ENCODE results near the gene KSR2.

DNA sequence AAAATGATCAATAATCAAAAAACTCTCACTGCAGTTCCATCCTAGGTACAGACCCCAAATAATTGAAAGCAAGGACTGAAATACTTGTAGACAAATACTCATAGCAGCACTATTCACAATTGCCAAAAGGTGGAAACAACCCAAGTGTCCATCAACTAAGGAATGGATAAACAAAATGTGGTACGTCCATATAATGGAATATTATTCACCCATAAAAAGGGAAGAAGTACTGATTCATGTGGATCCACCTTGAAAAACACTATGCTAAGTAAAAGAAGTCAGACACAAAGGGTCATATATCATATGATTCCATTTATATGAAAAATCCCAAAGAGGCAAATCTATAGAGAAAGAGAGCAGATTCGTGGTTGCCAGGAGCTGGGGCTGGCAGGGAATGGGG, 202.8 kb downstream of the KSR2 start:
- TF ChIP-seq YY1 (IDR thresholded peaks at IDR 0.05; ENCODE audit: insufficient read depth, insufficient read length) (no peak), ZNF274 (IDR thresholded peaks at IDR 0.05; ENCODE audit: low read depth, low read length) (no peak)
